ENCODE results near the gene TCF4.

Gene TCF4

DNA sequence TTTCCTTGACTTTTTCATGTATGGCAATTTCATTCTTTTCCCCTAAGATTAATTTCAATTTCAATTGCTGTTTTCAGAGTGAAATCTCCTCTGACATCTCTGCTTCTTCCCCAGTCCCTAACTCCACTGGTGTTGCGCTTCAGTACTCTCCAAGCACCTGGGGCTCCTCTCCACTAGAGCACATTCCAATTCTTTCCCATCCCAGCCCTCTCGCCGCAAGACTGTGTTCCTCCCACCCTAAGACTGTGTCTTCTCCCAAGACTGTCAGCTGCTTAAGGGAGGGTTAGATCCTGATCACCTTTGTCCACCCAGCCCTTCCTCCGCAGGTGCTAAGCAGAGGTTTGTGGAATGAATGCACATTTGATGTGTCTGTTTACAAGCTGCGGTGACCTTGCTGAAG, 373.0 kb downstream of the TCF4 start:
- DNase-seq: no peak

DNA sequence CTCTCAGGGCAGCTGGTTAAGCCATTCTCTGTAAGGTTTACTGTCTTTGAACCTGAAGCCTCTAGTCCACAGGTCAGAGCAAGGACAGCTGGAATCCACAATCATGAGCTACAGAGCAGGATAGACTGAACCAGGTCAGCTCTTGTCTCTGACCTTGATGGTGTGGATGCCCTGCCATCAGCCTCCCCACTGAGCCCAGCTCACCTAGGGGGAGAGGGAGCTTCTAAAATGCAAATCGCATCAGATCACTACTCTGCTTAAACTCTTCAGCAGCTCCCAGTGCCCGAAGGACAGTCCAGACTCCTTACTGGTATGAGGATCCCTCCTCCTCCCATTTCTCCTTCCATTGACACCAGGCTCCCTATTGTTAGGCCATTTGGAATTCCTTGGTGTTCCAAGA, 373.5 kb downstream of the TCF4 start:
- DNase-seq: no peak

DNA sequence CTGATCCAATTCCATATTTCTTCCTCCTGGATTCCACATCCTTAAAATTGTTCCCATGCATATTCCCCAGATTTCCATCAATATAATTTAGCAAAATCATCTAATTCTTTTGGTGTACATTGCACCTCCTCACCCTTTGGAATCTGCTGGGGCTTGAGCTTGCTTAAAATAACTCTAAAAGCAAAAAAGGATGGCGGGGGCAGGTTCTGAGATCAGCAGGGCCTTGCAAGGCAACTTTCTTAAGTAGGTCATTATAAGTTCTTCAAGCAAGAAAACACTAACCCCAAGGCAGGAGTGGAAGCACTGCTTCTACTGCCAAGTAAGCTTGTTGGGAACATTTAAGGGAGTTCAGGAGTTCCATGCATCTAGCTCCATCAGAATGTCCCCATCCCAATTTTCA, 374.4 kb downstream of the TCF4 start:
- DNase-seq: no peak

DNA sequence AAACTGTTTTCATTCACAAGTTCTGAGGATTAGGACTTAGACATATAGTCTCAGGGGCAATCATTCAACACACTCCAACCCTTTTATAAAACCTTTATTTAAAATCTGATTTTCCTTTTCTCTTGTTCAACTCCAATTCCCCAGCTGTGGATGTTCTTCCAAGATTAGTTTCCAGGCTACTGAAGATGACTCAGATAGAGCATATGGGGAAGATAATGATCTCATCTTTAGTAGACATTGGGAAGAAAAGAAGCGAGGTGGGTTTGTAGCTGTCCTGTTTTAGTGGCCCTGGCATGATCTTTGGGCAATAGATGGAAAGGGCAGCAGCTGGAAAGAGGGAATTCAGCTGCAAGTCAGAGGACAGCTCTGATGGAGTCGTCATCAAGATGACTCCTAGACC, 381.1 kb downstream of the TCF4 start:
- DNase-seq: no peak

DNA sequence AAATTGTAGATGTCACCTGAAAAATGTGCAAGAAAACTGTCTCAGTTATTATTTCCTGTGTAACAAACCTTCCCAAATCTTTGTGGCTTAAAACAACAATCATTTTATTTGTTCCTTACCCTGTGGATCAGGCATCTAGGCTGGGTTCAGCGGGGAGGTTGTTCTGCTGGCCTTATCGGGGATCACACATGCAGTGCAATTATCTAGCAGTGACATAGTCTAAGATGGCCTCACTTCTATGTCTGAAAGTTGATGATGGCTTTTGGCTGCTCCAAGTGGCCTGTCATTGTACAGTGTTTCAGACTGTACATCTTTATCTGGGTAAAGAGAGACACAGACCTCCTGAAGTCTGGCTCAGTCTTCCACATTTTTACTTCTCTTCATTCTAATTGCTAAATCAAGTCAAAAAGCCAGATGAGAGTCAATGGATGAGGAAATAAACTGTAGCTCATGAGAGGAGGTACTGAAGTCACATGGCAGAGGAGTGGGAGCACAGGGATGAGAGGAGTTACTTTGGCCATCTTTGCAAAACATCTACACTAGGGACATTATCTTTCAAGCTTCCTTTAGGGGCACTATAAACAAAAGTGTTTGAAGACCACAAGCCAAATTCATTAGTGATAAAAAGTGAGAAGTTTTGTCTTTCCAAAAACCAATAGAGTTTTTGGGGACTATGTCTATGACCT, 385.6 kb downstream of the TCF4 start:
- no peak for DNase-seq

DNA sequence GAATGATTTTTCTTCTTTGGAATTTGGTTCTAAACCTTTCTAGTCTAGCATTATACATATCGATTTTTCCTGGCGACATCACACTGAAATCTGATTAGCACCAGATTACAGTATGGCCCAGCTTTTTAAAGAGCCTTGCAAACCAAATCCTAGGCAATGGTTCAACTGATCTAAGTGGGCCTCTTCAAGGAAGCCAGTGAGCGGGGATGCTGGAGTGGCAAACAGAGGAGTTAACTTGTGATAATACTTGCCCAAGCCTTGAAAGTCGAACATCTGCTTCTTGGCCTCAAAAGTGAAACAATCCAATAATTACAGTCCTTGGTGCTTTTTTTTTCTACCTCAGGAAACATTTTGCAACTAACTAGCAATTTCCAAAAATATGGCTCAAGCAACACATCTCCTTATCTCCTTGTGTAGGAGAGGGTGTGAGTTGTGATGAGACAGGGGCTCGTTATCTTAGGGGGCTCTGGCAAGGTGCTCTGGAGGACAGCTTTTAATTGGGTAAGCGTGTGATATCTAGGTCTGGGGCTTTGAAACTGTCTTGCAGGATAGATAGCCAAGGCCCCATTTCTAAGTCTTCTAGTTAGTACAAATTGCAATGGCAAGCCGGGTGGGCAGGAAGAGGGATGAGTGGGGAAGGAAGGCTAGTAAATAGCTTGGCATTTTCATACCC, 388.6 kb downstream of the TCF4 start:
- DNase-seq: no peak

DNA sequence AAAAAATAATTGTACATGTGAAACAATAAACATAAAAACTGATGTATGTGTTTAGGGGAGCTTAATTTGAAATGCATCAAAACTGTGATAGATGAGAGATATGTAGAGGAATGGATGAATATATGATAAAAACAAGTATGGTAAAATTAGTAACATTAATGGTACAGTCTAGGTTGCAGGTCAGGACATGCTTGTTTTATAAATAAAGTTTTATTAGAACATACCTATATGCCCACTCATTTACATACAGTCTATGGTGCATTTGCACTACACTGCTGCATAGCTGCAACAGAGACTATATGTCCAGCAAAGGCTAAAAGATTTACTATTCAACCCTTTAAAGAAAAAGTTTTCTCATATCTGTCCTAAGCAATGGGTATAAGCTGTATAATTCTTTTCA, 392.1 kb downstream of the TCF4 start:
- DNase-seq: no peak

DNA sequence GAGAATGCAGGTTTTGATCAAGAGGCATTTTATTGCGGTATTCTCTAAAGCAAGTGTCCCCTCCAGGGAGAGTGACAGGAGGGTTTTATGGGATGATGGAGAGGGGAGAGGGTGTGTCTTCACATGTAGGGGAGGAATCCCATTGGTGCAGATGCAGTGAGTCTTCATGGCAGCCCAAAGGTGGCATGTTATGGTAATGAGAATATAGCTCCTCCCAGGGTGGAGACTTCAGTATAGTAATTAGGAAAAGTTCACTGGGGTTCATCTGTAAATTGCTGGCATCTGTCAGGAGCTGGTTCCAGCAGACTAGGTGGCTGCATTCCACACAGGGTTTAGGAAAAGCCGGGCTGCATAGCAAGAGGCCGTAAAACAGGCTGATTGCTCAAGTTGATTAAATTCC, 398.0 kb downstream of the TCF4 start:
- no peak for DNase-seq

DNA sequence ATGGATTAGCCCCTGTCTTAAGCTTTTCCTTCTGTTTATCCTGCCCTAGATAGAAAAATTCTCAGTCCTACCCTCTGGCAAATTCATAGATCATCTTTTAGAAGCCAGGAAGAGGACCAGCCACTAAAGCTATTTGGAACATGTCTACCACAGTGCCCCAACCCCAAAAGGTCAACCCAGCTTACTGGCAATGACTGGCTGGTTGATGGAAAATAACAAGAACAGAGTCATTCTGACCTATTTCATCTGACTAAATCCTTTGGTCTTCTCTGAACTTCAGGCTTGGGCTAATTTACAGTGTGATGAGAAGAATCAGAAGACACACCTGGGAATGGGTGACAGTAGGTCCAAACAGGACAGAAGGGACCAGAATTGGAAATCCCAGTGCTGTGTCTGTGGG, 401.4 kb downstream of the TCF4 start:
- DNase-seq: no peak

DNA sequence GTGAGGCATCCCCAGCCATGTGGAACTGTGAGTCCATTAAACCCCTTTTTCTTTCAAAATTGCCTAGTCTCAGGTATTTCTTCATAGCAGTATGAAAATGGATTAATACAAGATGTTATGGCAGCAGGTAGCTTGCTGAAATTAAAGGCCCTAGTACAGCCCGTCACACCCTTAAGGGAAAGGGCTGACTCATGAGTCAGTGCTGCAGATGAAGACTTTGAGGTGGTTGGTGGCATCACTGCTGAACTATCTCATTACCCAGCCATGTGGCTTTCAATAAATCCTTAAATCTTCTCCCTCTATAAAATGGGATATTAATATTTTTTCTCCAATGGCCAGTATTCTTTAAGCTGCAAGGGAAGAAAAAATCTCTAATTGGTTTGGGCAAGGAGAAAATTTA, 402.6 kb downstream of the TCF4 start:
- no peak for DNase-seq

DNA sequence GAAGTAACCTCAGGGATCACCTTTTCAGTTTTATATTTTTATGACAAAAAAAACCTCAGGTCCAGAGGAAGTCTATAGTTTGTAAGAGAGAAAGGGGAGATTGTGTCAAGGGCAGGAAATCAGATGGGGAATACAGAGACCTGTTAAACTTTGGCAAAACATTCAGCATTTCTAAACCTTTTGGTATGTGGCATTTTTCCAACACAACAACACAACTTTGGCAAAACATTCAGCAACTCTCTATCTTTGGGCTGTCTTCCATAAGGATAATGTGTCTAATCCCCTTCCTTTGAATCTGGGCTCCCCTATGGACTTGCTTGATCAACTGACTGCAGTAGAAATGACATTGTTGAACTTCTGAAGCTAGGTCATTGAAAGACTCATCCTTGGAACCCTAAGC, 408.2 kb downstream of the TCF4 start:
- DNase-seq: no peak

DNA sequence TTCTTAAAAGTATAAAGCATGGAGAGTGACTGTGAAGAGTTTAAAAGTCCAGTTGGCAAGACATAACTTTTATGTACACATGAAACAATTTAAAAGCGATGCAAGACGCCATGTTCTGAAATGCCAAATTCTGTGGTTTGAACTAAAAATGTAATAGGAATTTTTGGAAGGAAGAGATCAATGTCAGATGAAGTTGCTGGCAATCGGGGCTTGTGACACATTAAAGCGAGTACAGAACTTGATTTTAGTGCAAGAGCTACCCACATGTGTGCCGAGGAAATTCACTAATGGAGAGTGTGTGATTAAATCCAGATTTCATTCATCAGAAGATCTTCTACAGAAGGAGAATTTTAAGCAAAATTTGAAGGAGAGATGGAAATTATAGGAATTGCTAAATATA, 408.6 kb downstream of the TCF4 start:
- no peak for DNase-seq

DNA sequence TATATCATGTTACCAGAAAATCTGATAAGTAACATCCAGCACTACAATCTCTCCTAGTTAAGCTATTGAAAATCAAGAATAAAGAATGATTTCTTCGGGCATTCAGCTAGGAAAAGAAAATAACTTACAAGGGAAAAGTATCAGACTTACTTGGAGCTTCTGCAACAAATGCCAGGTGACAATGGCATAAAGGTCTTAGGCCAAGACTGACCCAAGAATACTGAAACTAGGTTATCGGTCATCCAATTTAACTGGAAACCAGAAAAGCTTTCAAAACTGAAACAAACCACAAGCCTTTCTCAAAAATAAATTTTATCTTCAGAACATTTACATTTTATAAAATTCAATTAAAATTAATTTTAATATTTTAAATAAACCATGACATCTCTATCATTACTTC, 414.7 kb downstream of the TCF4 start:
- no peak for DNase-seq
